ENCODE results near the gene MYRF. TPM values are rescaled to one million over a fixed set of nuclear protein-coding genes. Genes with fewer than 3 reads are reported as not detected.

MYRF gene
- total and polyA plus RNA-seq, 2 of the 4 experiments (the other 2 are of a cell fraction), result 1.6 to 10.7 TPM

GRCh38 chr11:61746442-61747191 lies 5.8 kb upstream of the MYRF start (continued):
- no peak for TF ChIP-seq CEBPB (IDR thresholded peaks at IDR 0.05; ENCODE audit: low read depth, low read length)

DNA sequence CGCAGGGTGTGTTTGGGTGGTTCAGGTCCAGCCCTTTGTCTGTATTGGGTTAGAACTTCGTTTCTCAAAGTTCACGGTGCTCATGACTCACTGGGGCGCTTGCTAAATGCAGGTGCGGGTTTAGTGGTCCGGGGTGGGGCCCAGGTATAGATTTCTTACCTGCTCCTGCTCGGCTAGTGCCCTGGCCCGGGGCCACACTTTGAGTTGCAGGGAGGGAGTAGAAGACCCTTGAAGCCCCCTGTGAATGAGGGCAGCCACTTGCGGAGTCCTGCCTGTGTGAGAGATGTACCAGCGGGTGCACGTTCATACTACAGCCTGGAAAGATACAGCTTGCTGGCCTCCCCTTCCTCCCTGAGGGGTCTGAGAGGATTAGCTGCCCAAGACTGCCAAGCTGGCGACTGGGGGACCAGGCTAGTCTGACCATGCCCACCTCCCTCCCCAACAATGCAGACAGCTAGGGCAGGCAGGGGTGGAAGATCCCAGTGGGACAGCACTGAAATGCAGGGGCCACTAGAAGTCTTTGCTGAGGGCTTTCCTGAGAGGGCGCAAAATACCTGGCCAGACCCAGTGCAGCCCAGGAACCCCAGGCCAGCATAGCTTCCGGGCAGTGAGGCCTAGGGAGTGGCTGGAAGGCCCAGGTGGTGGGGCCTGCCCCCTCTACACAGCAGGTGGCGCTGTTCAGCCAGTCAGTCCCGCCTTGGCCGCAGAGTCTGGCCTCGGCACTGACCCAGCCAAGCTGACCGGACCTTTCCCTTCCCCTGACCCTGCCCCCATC lies 5.1 kb upstream of the MYRF start:
- Histone ChIP-seq H3K18ac (ENCODE audit: low read depth, low read length) (no peak overlapping the region), H2AK9ac (replicated peaks; ENCODE audit: low read depth, low read length, poor library complexity) (no peak overlapping the region), H4K91ac (ENCODE audit: insufficient read depth, low read depth, low read length) (no peak overlapping the region), H2BK20ac (ENCODE audit: low read depth, low read length) (no peak overlapping the region), H3K9me3 (ENCODE audit: control insufficient read depth, insufficient read depth, low read length) (no peaks in the 10 kb centered on the region), H3K4me3 (ENCODE audit: insufficient read depth, low read depth, low read length) (no peak overlapping the region), H3K56ac (ENCODE audit: extremely low read depth, insufficient read depth, low read length) (no peak overlapping the region), H3K79me1 (ENCODE audit: low read depth in 1 of 2, low read length in 2 of 2) (no peaks in the 10 kb centered on the region), H4K8ac (ENCODE audit: low read depth in 2 of 2, low read length in 2 of 2) (peak overlapping the region in 1 of 2 experiments; percentile 78; a peak in 2 of 4 replicates), H3K9ac (ENCODE audit: low read depth, low read length) (no peak overlapping the region), H2BK15ac (ENCODE audit: low read depth, low read length) (no peak overlapping the region), H3K23ac (ENCODE audit: low read depth, low read length) (no peak overlapping the region), H2AFZ (replicated peaks; ENCODE audit: low read length, poor library complexity) (peak overlapping the region; percentile 83), H3K9me1 (ENCODE audit: insufficient read depth, low read length) (no peaks in the 10 kb centered on the region), H3K36me3 (ENCODE audit: control insufficient read depth, insufficient read depth, low read length) (no peaks in the 10 kb centered on the region; the same call in 1 of the 2 replicates), H2BK120ac (ENCODE audit: low read depth, low read length) (no peak overlapping the region), H4K5ac (ENCODE audit: low read depth, low read length) (0 out of 2 replicates have a peak overlapping the region, but pooled peaks have one; percentile 6), H3K14ac (replicated peaks; ENCODE audit: low read depth, low read length) (no peak overlapping the region), H3K27ac (ENCODE audit: insufficient read depth, low read length) (no peak overlapping the region), H2AK5ac (ENCODE audit: low read depth, low read length) (peak overlapping the region; percentile 23; the same call in 1 of the 2 replicates), H3K4me2 (ENCODE audit: low read depth, low read length) (no peak overlapping the region), H3K4ac (ENCODE audit: low read depth, low read length) (no peak overlapping the region), H3K27me3 (ENCODE audit: control insufficient read depth, insufficient read depth, low read length) (no peaks in the 10 kb centered on the region; the same call in 1 of the 2 replicates), H4K20me1 (ENCODE audit: insufficient read depth, low read length) (no peaks in the 10 kb centered on the region), H3K4me1 (ENCODE audit: control insufficient read depth, insufficient read depth, low read length) (no peaks in the 10 kb centered on the region; the same call in 1 of the 2 replicates), H2BK5ac (ENCODE audit: low read depth, low read length, poor library complexity, severe bottlenecking) (no peak overlapping the region)
- dilution Hi-C loops (cut with HindIII; ENCODE audit: low sequenced_read_pairs, unreplicated experiment), result no loop called here
- intact Hi-C loops (cut with micrococcal nuclease), result loop anchor here (1.0 kb wide), 2 partner anchors 29 to 361 kb away; no protein-coding TSS in a partner anchor
- DNase-seq (peak; percentile 59), ATAC-seq (ENCODE audit: low read depth) (peak; percentile 86)
- CTCF ChIA-PET, result interaction anchor here (0.8 to 1.3 kb wide), 5 partner anchors 18 to 361 kb away, joined by 3 to 5 read pairs (median 3); no protein-coding TSS in a partner anchor
- POLR2A ChIA-PET (ENCODE audit: unreplicated experiment), result no interaction called here
- BruUV-seq (replicated peaks), result no TSS peak
- no CpG with 5 or more reads among the region's 19 CpGs for WGBS, 2 experiments (ENCODE audit: extremely low coverage in 2 of 2, insufficient read length in 1 of 2)
- in situ Hi-C loops (cut with MboI; ENCODE audit: low sequenced_read_pairs), result no loop called here
- TF ChIP-seq, protein P1, sequence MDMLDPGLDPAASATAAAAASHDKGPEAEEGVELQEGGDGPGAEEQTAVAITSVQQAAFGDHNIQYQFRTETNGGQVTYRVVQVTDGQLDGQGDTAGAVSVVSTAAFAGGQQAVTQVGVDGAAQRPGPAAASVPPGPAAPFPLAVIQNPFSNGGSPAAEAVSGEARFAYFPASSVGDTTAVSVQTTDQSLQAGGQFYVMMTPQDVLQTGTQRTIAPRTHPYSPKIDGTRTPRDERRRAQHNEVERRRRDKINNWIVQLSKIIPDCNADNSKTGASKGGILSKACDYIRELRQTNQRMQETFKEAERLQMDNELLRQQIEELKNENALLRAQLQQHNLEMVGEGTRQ (IDR thresholded peaks at IDR 0.05; ENCODE audit: low read depth, low read length), result no peak
- TF ChIP-seq BHLHE40 (IDR thresholded peaks at IDR 0.05; ENCODE audit: low read depth, low read length) (no peak), NFE2L2 (IDR thresholded peaks at IDR 0.05; ENCODE audit: low read depth, low read length) (no peak), MXI1 (IDR thresholded peaks at IDR 0.05; ENCODE audit: borderline replicate concordance, low read depth, low read length) (no peak), MAZ (IDR thresholded peaks at IDR 0.05; ENCODE audit: borderline replicate concordance, low read depth, low read length) (peak; percentile 66; the same call in 1 of the 2 replicates), CTCF (conservative IDR thresholded peaks at IDR 0.05; ENCODE audit: low read depth, low read length) (peak; percentile 88), RCOR1 (IDR thresholded peaks at IDR 0.05; ENCODE audit: insufficient replicate concordance, low read length) (no peak), FOS (IDR thresholded peaks at IDR 0.05; ENCODE audit: low read depth, low read length) (no peak), POLR2A (IDR thresholded peaks at IDR 0.05; ENCODE audit: low read depth, low read length) (no peak), SMC3 (IDR thresholded peaks at IDR 0.05; ENCODE audit: low read depth, low read length) (peak; percentile 80), CHD1 (IDR thresholded peaks at IDR 0.05; ENCODE audit: low read depth, low read length) (no peak)
